HG02588 (cell line): ENCODE data around the gene AQP2.

Source experiments
- ATAC-seq: cut with Tn5 transposase; IDR thresholded peaks from one replicate; pipeline ENCODE4 v1.9.1; 2021; ENCODE audit warnings: mild to moderate bottlenecking, moderate library complexity; ENCODE audit not compliant: unreplicated experiment

Gene AQP2

GRCh38 chr12:49920241-49920914 lies 30.2 kb upstream of the AQP2 start:
- no peak for ATAC-seq

DNA sequence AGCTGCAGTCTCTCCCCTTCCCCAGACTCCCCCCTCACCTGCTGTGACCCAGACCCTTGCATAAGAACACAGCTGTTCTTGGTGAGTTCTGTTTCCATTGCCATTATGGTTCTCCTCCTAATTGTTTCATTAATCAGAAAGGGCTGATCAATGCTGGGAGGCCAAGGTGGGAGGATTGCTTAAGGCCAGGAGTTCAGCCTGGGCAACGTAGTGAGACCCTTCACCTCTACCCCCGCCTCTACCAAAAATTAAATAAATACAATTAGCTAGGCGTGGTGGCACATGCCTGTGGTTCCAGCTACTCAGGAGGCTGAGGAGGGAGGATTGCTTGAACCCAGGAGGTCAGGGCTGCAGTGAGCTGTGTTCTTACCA lies 29.6 kb upstream of the AQP2 start:
- ATAC-seq = no peak

DNA sequence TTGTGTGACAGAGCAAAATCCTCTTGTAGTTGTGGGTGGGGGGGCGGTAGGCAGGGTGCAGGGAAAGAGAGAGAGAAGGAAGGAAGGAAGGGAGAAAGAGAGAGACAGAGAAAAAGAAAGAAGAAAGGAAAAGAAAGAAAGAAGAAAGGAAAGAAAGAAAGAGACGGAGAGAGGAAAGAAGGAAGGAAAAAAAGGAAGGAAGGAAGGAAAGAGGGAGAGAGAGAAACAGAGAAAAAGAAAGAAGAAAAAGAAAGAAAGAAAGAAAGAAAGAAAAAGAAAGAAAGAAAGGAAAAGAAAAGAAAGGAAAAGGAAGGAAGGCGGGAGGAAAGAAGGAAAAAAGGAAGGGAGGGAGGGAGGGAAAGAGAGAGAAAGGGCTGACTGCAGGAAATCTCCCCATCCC lies 29.2 kb upstream of the AQP2 start:
- ATAC-seq = no peak

DNA sequence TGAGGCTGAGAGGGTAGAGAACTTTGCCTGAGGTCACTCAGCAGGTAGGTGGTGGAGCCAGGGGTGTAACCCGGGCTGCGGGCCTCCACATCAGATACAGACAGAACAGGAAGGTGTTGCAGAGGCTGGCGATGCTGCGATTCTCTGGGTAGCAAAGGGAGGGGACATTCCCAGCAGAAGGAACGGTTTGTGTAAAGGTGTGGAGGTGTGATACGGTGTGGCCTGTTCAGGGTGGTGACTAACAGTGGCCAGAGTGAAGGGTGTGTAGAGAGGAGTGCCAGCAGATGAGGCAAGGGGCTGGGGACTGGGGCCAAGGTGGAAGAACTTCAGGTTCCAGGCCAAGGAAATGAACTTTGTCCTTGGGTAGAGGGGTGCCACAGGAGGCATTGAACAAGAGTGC lies 28.6 kb upstream of the AQP2 start:
- no peak for ATAC-seq

DNA sequence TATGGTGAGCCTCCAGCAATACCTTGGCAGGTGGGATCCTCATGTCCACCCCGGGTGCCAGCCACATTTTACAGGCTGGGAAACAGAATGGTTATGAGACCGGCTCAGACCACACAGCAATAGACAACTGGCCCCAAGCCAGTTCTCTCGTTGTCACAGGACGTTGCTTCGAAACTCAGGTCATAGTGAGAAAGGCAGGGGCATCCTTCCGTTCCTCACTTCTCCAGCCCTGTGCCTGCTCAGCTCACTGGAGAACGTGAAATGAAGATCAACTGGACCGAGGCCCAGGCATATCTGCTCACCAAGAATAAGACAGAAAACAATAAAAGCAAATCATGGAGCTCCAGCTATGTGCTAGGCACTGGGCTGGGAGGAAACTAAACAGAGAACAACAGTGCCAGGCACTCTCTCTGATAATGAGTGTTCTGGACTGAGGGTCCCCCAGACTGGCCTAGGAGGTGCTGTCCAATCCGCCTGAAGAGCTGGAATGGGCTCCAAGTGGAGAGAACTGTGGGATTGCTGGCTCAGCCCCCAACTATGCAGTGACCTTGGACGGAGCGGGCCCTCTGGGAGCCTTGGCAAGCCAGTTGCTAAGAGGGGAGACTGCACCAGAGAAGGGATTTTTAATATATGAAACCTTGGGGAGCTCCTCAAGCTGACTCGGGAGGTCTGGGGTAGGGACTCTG lies 28.0 kb upstream of the AQP2 start:
- ATAC-seq = no peak

DNA sequence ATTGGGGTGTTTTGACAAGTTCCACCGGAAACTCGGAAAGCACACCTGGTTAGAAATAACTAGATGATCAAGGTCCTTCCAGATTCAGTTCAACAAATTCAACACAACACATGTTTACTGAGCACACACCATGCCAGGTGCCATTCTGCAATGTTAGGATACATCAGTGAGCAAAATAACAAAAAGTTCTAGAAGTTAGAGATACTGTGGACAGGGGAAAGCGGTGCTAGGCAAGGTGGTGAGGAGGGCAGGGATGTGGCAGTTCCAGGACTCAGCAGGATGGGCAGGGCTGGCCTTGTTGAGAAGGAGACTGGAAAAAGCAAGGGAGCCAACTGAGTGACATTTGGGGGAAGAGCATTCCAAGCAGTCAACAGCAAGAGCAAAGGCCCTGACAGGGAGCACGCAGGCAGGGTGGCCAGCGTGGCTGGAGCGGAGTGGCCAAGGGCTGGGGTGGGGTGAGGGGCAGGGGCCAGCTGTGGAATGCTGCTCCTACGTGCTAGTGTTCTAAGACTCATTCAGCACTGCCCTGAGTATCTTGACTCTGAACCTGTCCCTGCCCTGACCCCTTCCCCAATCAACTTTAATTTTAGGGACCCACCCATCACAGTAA lies 27.4 kb upstream of the AQP2 start:
- ATAC-seq = no peak

DNA sequence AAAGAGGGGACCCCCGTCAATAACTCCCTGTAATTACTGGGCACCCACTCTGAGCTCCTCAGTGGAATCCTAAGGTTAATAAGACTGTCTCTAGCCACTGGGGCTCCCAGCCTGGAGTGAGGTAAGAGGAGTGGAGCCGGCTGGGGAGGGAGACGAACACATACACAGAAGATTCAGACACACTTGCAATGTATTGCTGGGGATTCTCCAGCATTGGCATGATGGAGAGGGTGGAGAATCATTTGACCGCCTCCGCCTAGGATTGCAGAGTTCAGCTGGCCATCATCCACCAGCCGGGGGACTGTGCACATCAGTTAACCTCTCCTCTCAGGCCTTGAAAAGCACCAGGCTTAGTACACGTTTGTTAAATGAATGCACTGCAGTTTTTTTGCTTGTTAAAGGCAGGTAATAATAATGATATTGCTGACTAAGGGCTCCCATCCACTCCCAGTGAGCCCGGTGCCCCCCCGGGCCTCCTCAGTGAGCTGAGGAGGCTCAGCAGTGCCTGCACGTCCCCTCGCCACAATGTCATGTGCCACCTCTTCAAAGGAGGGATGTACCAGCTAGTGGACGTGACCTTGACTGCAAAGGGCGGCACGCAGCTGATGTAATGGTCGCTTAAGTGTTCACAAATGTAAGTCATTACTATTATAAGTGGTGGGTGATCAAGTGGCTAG lies 26.5 kb upstream of the AQP2 start:
- ATAC-seq = no peak

DNA sequence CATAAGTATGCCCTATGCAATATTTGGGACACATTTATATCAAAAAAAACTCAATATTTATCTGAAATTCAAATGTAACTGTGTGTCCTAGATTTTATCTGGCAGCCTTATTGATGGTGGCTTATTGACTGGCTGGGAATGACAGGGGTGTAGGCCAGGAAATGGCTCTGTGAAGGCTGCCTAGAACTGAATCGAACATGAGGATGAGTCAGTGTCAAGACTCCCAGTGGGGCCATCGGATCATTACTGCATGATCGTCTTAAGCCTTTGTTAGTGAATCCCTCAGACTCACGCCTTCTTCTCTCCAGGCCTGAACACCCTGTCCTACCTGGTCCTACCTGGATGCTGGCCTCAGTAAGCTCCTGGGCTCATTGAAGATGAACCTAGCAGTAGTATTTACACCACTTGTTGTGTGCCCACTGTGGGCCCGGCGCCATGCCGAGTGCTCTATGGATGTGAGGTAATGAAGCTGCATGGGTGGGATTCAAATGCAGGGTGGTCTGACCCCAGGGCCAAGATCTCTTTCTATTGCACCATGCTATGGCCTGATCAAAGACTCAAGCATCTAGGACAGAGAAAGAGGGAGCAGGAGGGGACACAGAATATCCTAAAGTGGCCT lies 25.8 kb upstream of the AQP2 start:
- ATAC-seq = no peak

DNA sequence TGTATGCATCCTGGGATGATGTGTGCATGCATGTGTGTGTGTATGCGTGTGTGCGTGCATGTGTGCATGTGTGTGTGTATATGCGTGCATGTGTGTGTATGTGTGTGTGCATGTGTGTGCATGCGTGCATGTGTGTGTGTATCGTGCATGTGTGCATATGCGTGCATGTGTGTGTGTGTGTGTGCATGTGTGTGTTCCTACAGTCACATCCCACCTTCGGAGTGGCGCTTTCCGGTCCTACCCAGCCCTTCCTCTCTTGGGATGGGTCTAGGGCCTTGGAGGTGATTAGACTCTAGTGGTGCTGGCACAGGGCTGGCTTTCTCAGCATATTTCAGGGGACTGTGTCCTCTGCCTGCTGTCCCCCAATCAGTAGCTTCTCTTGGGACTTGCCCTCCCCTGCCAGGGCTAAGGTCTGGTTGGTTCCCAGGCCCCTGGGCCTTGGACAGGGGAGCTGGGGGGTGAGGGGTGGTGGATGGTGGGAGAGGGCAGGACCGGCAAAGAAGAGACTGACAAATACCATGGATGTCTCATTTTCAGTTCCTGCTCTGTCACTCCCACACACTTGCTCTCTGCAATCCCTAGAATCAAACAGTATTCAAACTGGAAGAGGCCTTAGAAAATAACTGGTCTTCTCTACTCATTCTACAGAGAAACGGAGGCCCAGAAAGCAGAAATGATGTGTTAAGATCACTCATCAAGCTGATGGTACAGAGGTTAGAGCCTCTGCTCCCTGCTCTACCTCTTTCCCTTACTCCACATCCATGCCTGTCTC lies 24.9 kb upstream of the AQP2 start:
- no peak for ATAC-seq

DNA sequence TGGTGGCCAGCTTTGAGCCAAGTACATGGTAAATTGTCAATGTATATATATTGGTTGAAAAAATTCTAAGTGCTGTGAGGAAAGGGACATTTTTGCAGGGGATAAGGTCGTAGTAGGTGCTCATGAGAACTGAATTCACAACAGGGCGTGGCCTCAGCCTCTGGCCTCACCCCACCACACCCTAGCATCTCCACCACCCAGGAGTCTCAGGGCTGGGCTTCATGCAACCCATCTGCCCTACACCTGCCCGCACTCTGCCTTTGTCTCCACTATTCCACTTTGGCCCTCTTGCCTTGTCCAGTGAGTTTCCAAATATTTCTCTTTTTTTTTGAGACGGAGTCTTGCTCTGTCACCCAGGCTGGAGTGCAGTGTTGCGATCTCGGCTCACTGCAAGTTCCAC lies 22.1 kb upstream of the AQP2 start:
- no peak for ATAC-seq

DNA sequence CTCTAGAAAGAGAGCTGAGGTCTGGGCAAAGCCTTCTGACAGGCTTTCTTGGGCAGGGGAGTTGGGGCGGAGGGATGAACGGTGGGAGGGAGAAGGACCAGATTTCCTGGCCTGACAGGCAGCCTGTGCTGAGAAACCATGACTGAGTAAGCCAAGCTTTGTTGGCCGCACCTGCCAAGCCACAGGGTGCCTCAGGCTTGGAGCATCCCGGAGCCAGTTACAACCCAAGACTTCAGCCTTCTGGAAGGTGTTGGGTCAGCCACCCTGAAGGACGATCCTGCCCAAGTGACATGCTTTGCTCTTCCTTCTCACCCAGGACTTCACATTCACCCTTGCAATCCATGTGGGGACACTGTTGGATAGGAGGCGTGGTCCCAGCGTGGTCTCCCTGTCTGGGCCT lies 21.0 kb upstream of the AQP2 start:
- no peak for ATAC-seq

DNA sequence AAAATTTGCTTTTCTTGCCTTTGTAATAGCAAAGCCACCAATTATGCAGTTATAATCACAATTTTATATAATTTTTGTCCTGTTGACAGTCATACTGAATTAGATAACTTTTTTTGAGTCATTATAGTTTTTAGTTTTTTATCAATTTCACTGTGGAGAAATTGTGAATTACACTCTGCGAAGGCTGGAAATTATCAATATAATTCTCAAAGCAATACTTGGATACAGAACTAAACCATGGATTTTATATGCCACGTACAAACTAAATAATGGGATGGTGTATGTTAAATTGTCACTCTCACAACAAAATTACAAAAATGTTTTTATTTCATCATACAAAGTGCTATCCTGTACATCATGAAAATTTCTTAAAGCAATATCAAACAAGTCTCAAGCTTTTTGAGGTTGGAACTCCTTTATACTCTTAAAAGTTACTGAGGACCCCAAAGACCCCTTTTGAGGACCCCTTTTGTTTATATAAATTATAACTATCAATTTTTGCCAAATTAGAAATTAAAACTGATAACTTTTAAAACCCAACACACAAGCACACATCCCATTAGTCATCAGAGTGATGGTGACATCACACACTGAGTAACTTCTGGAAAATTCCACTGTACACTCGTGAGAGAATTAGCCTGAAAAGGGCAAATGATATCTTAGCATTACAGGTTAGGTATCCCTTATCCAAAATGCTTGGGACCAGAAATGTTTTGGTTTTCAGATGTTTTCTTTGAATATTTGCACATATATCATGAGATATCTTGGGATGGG lies 19.8 kb upstream of the AQP2 start:
- ATAC-seq = no peak

DNA sequence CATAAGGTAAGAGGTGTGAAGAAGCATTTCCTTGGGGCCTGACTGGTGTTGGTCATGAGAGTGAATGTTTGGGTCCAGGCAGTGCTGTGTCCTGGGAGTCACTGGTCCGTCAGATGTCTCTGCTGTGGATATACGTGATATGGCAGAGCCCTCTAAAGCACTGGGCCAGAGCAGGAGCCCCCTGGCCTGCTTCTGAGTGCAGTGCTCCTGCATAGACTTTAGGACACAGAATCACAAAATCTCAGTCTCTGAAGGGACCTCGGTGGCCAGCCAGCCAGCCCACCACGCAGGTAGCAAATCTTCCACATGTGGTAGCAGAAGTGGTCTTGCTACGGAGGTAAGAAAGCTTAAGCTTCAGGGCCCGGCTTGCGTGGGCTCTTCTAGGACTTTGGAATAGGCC lies 18.5 kb upstream of the AQP2 start:
- ATAC-seq = no peak

GRCh38 chr12:49932533-49933130 lies 17.9 kb upstream of the AQP2 start:
- ATAC-seq = no peak

DNA sequence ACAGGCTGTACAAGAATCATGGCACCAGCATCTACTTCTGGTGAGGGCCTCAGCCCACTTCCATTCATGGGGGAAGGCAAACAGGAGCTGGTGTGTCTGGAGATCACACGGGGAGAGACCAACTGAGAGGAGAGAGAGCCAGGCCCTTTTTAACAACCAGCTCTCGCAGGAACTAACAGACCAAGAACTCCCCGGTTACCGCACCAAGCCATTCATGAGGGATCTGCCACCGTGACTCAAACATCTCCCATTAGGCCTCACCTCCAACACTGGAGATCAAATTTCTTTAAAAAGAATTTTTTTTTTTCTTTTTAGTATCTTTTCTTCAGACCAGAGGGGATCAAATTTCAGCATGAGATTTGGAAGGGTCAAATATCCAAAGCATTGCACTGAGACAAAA lies 16.7 kb upstream of the AQP2 start:
- no peak for ATAC-seq

DNA sequence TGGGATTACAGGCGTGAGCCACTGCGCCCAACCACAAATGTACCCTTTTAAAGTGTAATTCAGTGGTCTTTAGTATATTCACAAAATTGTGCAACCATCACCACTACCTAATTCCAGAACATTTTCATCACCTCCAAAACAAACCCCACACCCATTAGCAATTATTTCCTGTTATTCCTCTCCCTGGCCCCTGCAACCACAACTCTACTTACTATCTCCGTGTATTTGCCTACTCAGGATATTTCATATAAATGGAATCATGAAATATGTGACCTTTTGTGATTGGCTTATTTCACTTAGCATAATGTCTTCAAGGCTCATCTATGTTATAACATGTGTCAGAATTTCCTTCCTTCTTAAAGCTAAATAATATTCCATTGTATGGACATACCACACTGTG lies 16.0 kb upstream of the AQP2 start:
- no peak for ATAC-seq

DNA sequence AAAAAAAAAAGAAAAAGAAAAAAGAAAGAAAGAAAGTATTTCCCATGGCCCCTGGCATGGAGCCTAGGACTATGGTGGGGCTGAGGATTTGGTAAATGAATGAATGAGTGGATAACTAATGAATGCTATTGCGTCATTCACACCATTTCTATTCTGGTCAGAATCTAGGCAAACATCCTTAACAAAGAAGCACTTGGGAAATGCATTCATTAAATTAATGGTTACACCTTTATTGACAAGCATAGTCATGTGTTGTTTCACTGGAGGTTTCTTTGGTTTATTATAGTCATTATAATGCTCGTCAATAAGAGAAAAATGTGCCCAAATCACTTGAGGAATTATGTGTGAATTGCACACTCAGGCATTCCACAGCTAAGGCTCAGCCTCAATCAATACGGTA lies 13.6 kb upstream of the AQP2 start:
- no peak for ATAC-seq

GRCh38 chr12:49937639-49938300 lies 12.8 kb upstream of the AQP2 start:
- ATAC-seq = no peak

DNA sequence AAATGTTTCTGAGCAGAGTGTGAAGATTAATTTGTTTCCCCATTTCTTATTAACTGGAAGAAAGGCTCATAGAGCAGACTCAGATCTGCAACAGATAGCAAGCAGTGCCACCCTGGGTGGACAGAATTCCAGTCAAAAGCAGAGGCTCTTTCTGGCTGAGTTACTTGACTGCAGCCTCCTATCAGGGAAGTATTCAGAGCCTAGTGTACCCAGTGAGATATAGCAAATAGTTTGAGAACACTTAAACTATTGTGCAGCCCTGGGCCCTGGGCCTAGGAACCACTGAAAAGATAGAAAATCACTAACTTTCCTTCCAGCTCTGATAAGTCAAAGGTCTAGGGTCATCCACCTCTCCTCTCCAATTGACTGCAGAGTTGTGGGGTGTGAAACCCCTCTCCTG lies 11.2 kb upstream of the AQP2 start:
- no peak for ATAC-seq
